ENCODE data around the gene GGT7.

The GGT7 gene

GRCh38 chr20:34797012-34797995 is 75.4 kb downstream of the GGT7 start:
- no peak for DNase-seq (ENCODE audit: low read depth in 2 of 3, low spot score in 1 of 3)

Measured in stimulated activated CD4-positive, alpha-beta T cell treated with anti-CD3 and anti-CD28 coated beads, Interleukin-12 subunit alpha, Interleukin-12 subunit beta, amount 100 ng/mL, for 48 hours (primary cell).